Measurements from ENCODE around the gene ERN1.
"Not testable (repeated sequence)": the region's sequence is repeated elsewhere in the genome, so short reads cannot be mapped to it uniquely, and the experiment has no call there.

Gene ERN1

GRCh38 chr17:64129765-64130558 lies at the start of gene ERN1:
Gene ERN1, minus strand, starts transcription at chr17:64130144. Its CDS starts 115 bp downstream, at chr17:64130029.
- no peaks in the 10 kb centered on the region for H3K9me3 ChIP-seq (ENCODE audit: control insufficient read depth, insufficient read depth, low read length)
- peak within 1 kb of the TSS; percentile 81 for H3K4me3 ChIP-seq (ENCODE audit: low read length)
- H3K4me1 ChIP-seq (ENCODE audit: control insufficient read depth, insufficient read depth, low read length): peaks cover 1% of the 10 kb centered on the region
- no peaks in the 10 kb centered on the region for H3K36me3 ChIP-seq (ENCODE audit: control insufficient read depth, insufficient read depth, low read length)
- H3K27ac ChIP-seq (ENCODE audit: low read length): no peak within 1 kb of the TSS
- no CpG with 5 or more reads among the region's 98 CpGs for WGBS (ENCODE audit: insufficient coverage, insufficient read length)
- peaks cover 6% of the 10 kb centered on the region; the same call in 1 of the 2 replicates for H3K27me3 ChIP-seq (ENCODE audit: control insufficient read depth, insufficient read depth, low read length)
- DNase-seq (ENCODE audit: low read depth, low spot score): no peak

GRCh38 chr17:64179024-64179423 lies 49.1 kb upstream of the ERN1 start:
- not testable (repeated sequence) for H3K9me3 ChIP-seq (ENCODE audit: control insufficient read depth, insufficient read depth, low read length); H3K27me3 ChIP-seq (ENCODE audit: control insufficient read depth, insufficient read depth, low read length); DNase-seq (ENCODE audit: low read depth, low spot score); H3K4me3 ChIP-seq (ENCODE audit: low read length); H3K4me1 ChIP-seq (ENCODE audit: control insufficient read depth, insufficient read depth, low read length); H3K36me3 ChIP-seq (ENCODE audit: control insufficient read depth, insufficient read depth, low read length); H3K27ac ChIP-seq (ENCODE audit: low read length)
- no CpG with 5 or more reads among the region's 4 CpGs for WGBS (ENCODE audit: insufficient coverage, insufficient read length)

GRCh38 chr17:64178011-64178825 lies 48.3 kb upstream of the ERN1 start:
- H3K36me3 ChIP-seq (ENCODE audit: control insufficient read depth, insufficient read depth, low read length): no peaks in the 10 kb centered on the region
- DNase-seq (ENCODE audit: low read depth, low spot score): no peak

GRCh38 chr17:64177311-64178010 lies 47.5 kb upstream of the ERN1 start:
- H3K27ac ChIP-seq (ENCODE audit: low read length): no peak overlapping the region
- H3K9me3 ChIP-seq (ENCODE audit: control insufficient read depth, insufficient read depth, low read length): no peaks in the 10 kb centered on the region
- no peak overlapping the region for H3K4me3 ChIP-seq (ENCODE audit: low read length)
- DNase-seq (ENCODE audit: low read depth, low spot score): no peak
- H3K36me3 ChIP-seq (ENCODE audit: control insufficient read depth, insufficient read depth, low read length): no peaks in the 10 kb centered on the region
- H3K4me1 ChIP-seq (ENCODE audit: control insufficient read depth, insufficient read depth, low read length): no peaks in the 10 kb centered on the region
- WGBS (ENCODE audit: insufficient coverage, insufficient read length): no CpG with 5 or more reads among the region's 7 CpGs
- H3K27me3 ChIP-seq (ENCODE audit: control insufficient read depth, insufficient read depth, low read length): no peaks in the 10 kb centered on the region

More at GRCh38 chr17:64178011-64178825, 48.3 kb upstream of the ERN1 start:
- Histone ChIP-seq H3K9me3 (ENCODE audit: control insufficient read depth, insufficient read depth, low read length) (no peaks in the 10 kb centered on the region), H3K27me3 (ENCODE audit: control insufficient read depth, insufficient read depth, low read length) (no peaks in the 10 kb centered on the region), H3K4me1 (ENCODE audit: control insufficient read depth, insufficient read depth, low read length) (no peaks in the 10 kb centered on the region), H3K4me3 (ENCODE audit: low read length) (no peak overlapping the region), H3K27ac (ENCODE audit: low read length) (no peak overlapping the region)
- no CpG with 5 or more reads among the region's 9 CpGs for WGBS (ENCODE audit: insufficient coverage, insufficient read length)

- no peak overlapping the region for H3K27ac ChIP-seq (ENCODE audit: low read length)
- no peaks in the 10 kb centered on the region for H3K4me1 ChIP-seq (ENCODE audit: control insufficient read depth, insufficient read depth, low read length)
- no peaks in the 10 kb centered on the region for H3K27me3 ChIP-seq (ENCODE audit: control insufficient read depth, insufficient read depth, low read length)
- DNase-seq (ENCODE audit: low read depth, low spot score): no peak
- H3K9me3 ChIP-seq (ENCODE audit: control insufficient read depth, insufficient read depth, low read length): no peaks in the 10 kb centered on the region
- H3K36me3 ChIP-seq (ENCODE audit: control insufficient read depth, insufficient read depth, low read length): no peaks in the 10 kb centered on the region
- H3K4me3 ChIP-seq (ENCODE audit: low read length): no peak overlapping the region
These were observed 46.6 kb upstream of the ERN1 start for GRCh38 chr17:64176556-64176955.

GRCh38 chr17:64174686-64175456 lies 44.9 kb upstream of the ERN1 start:
- no peak for DNase-seq (ENCODE audit: low read depth, low spot score)
- H3K27ac ChIP-seq (ENCODE audit: low read length): no peak overlapping the region

GRCh38 chr17:64173646-64174045 lies 43.7 kb upstream of the ERN1 start:
- no peak for DNase-seq (ENCODE audit: low read depth, low spot score)
- Histone ChIP-seq H3K4me1 (ENCODE audit: control insufficient read depth, insufficient read depth, low read length) (no peaks in the 10 kb centered on the region), H3K9me3 (ENCODE audit: control insufficient read depth, insufficient read depth, low read length) (no peaks in the 10 kb centered on the region), H3K4me3 (ENCODE audit: low read length) (no peak overlapping the region), H3K27ac (ENCODE audit: low read length) (no peak overlapping the region), H3K36me3 (ENCODE audit: control insufficient read depth, insufficient read depth, low read length) (no peaks in the 10 kb centered on the region), H3K27me3 (ENCODE audit: control insufficient read depth, insufficient read depth, low read length) (no peaks in the 10 kb centered on the region)
- whole genome bisulfite sequencing (ENCODE audit: insufficient coverage, insufficient read length): no CpG with 5 or more reads among the region's 3 CpGs

More at GRCh38 chr17:64174686-64175456, 44.9 kb upstream of the ERN1 start:
- no CpG with 5 or more reads among the region's 7 CpGs for WGBS (ENCODE audit: insufficient coverage, insufficient read length)
- no peaks in the 10 kb centered on the region for H3K9me3 ChIP-seq (ENCODE audit: control insufficient read depth, insufficient read depth, low read length)
- no peaks in the 10 kb centered on the region for H3K36me3 ChIP-seq (ENCODE audit: control insufficient read depth, insufficient read depth, low read length)
- no peaks in the 10 kb centered on the region for H3K27me3 ChIP-seq (ENCODE audit: control insufficient read depth, insufficient read depth, low read length)
- H3K4me3 ChIP-seq (ENCODE audit: low read length): no peak overlapping the region
- H3K4me1 ChIP-seq (ENCODE audit: control insufficient read depth, insufficient read depth, low read length): no peaks in the 10 kb centered on the region

- Histone ChIP-seq H3K27ac (ENCODE audit: low read length) (no peak overlapping the region), H3K27me3 (ENCODE audit: control insufficient read depth, insufficient read depth, low read length) (no peaks in the 10 kb centered on the region), H3K9me3 (ENCODE audit: control insufficient read depth, insufficient read depth, low read length) (no peaks in the 10 kb centered on the region), H3K4me3 (ENCODE audit: low read length) (no peak overlapping the region), H3K4me1 (ENCODE audit: control insufficient read depth, insufficient read depth, low read length) (no peaks in the 10 kb centered on the region), H3K36me3 (ENCODE audit: control insufficient read depth, insufficient read depth, low read length) (no peaks in the 10 kb centered on the region)
- no CpG with 5 or more reads among the region's 3 CpGs for WGBS (ENCODE audit: insufficient coverage, insufficient read length)
- no peak for DNase-seq (ENCODE audit: low read depth, low spot score)
These were observed 42.6 kb upstream of the ERN1 start for GRCh38 chr17:64172510-64172909.

GRCh38 chr17:64171041-64171440 lies 41.1 kb upstream of the ERN1 start:
- no peaks in the 10 kb centered on the region for H3K27me3 ChIP-seq (ENCODE audit: control insufficient read depth, insufficient read depth, low read length)
- no peak overlapping the region for H3K4me3 ChIP-seq (ENCODE audit: low read length)
- no peaks in the 10 kb centered on the region for H3K9me3 ChIP-seq (ENCODE audit: control insufficient read depth, insufficient read depth, low read length)
- no peak for DNase-seq (ENCODE audit: low read depth, low spot score)
- WGBS (ENCODE audit: insufficient coverage, insufficient read length): no CpG with 5 or more reads among the region's 8 CpGs
- no peaks in the 10 kb centered on the region for H3K36me3 ChIP-seq (ENCODE audit: control insufficient read depth, insufficient read depth, low read length)
- H3K4me1 ChIP-seq (ENCODE audit: control insufficient read depth, insufficient read depth, low read length): no peaks in the 10 kb centered on the region
- H3K27ac ChIP-seq (ENCODE audit: low read length): no peak overlapping the region

GRCh38 chr17:64170286-64170685 lies 40.3 kb upstream of the ERN1 start:
- Histone ChIP-seq H3K4me3 (ENCODE audit: low read length) (no peak overlapping the region), H3K27me3 (ENCODE audit: control insufficient read depth, insufficient read depth, low read length) (no peaks in the 10 kb centered on the region), H3K9me3 (ENCODE audit: control insufficient read depth, insufficient read depth, low read length) (no peaks in the 10 kb centered on the region), H3K27ac (ENCODE audit: low read length) (no peak overlapping the region), H3K4me1 (ENCODE audit: control insufficient read depth, insufficient read depth, low read length) (no peaks in the 10 kb centered on the region), H3K36me3 (ENCODE audit: control insufficient read depth, insufficient read depth, low read length) (no peaks in the 10 kb centered on the region)
- WGBS (ENCODE audit: insufficient coverage, insufficient read length): no CpG with 5 or more reads among the region's 4 CpGs
- DNase-seq (ENCODE audit: low read depth, low spot score): no peak
